GM18519 (cell line): Measurements from ENCODE around the gene MCTP1.

ENCODE experiments used
- ATAC-seq: cut with Tn5 transposase; IDR thresholded peaks from one replicate; pipeline ENCODE4 v1.9.1; 2021; ENCODE audit warnings: mild to moderate bottlenecking, moderate library complexity; ENCODE audit not compliant: unreplicated experiment, low FRiP score

The MCTP1 gene

GRCh38 chr5:95284572-95285408 is at the start of gene MCTP1:
MCTP1 (minus strand) TSS chr5:95285094.
- no peak for ATAC-seq

- ATAC-seq, result no peak
These were observed 47.3 kb upstream of the MCTP1 start for GRCh38 chr5:95332158-95332557.

- no peak for ATAC-seq
These were observed 46.5 kb upstream of the MCTP1 start for GRCh38 chr5:95331358-95331757.

GRCh38 chr5:95327211-95327610 is 42.3 kb upstream of the MCTP1 start:
- no peak for ATAC-seq

GRCh38 chr5:95317687-95318086 is 32.8 kb upstream of the MCTP1 start:
- ATAC-seq, result no peak

GRCh38 chr5:95317085-95317484 is 32.2 kb upstream of the MCTP1 start:
- ATAC-seq, result no peak

GRCh38 chr5:95304711-95305110 is 19.8 kb upstream of the MCTP1 start:
- ATAC-seq, result no peak

GRCh38 chr5:95298651-95299050 is 13.8 kb upstream of the MCTP1 start:
- ATAC-seq, result no peak

GRCh38 chr5:95296291-95296690 is 11.4 kb upstream of the MCTP1 start:
- ATAC-seq, result no peak

- no peak for ATAC-seq
These were observed 488 bp upstream of the MCTP1 start for GRCh38 chr5:95285409-95285755.

- peak; percentile 42 for ATAC-seq
These were observed 928 bp downstream of the MCTP1 start for GRCh38 chr5:95283761-95284571.

GRCh38 chr5:95283022-95283615 is 1.8 kb downstream of the MCTP1 start:
- no peak for ATAC-seq

- no peak for ATAC-seq
These were observed 3.7 kb downstream of the MCTP1 start for GRCh38 chr5:95281226-95281625.

- ATAC-seq, result no peak
These were observed 4.3 kb downstream of the MCTP1 start for GRCh38 chr5:95280401-95281095.

- ATAC-seq, result no peak
These were observed 10.9 kb downstream of the MCTP1 start for GRCh38 chr5:95274011-95274410.

GRCh38 chr5:95272316-95272929 is 12.5 kb downstream of the MCTP1 start:
- no peak for ATAC-seq

GRCh38 chr5:95262933-95263660 is 21.8 kb downstream of the MCTP1 start:
- no peak for ATAC-seq

GRCh38 chr5:95261437-95262175 is 23.3 kb downstream of the MCTP1 start:
- ATAC-seq, result no peak

- ATAC-seq, result no peak
These were observed 27.9 kb downstream of the MCTP1 start for GRCh38 chr5:95256991-95257390.
